ENCODE results near the gene AMZ2.

AMZ2 gene

DNA sequence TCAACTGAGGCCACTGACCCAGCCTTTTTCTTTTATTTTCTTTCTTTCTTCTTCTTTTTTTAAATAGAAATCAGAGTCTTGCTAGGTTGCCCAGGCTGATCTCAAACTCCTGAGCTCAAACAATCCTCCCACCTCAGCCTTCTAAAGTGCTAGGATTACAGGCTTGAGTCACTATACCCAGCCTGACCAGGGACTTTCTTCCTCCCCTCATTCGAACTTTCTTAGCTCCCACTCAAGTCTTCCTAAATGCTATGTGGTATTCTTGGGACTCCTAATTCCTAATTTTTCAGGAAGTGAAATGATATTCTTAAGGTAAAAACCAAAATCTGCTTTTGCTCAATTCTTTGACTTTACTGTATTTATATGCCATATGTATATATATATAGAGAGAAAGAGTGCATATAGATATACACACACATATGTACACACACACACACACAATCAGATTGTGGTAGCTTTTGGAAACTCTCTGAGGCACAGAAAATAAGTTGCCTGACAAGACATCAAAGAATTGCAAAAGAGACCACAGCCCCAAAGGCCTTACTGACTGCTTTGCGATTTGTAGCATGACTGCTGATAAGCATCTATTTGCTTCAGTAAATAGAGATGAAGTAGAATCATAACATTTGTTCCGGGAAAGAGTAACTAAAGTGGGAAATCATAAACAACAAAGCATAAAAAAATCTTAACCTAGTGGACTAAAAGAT lies 9.5 kb upstream of the AMZ2 start:
- no peak for DNase-seq (ENCODE audit: low spot score)
- TF ChIP-seq, protein P1, sequence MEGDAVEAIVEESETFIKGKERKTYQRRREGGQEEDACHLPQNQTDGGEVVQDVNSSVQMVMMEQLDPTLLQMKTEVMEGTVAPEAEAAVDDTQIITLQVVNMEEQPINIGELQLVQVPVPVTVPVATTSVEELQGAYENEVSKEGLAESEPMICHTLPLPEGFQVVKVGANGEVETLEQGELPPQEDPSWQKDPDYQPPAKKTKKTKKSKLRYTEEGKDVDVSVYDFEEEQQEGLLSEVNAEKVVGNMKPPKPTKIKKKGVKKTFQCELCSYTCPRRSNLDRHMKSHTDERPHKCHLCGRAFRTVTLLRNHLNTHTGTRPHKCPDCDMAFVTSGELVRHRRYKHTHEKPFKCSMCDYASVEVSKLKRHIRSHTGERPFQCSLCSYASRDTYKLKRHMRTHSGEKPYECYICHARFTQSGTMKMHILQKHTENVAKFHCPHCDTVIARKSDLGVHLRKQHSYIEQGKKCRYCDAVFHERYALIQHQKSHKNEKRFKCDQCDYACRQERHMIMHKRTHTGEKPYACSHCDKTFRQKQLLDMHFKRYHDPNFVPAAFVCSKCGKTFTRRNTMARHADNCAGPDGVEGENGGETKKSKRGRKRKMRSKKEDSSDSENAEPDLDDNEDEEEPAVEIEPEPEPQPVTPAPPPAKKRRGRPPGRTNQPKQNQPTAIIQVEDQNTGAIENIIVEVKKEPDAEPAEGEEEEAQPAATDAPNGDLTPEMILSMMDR (IDR thresholded peaks at IDR 0.05; ENCODE audit: extremely low read depth, missing control alignments): no peak

DNA sequence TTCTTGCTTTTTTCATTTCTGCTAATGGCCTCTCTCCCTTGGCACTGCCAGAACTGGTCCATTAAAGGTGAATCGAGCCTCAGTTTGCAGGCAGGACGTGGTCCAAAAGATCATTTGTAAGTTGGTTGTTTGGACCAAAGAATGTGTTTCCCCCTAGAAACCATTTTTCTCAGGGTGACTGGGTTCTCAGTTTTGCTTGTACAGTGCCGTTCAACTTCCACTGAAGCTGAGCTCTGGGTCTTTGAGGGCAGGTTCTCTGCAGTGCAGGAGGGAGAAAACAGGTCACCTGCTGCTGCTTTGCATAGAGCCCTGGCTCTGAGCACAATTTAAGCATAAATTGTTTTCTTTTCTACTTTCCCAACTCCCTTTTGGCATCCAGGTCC lies 9.0 kb upstream of the AMZ2 start:
- TF ChIP-seq, protein P1 (IDR thresholded peaks at IDR 0.05; ENCODE audit: extremely low read depth, missing control alignments): no peak
- no peak for DNase-seq (ENCODE audit: low spot score)

DNA sequence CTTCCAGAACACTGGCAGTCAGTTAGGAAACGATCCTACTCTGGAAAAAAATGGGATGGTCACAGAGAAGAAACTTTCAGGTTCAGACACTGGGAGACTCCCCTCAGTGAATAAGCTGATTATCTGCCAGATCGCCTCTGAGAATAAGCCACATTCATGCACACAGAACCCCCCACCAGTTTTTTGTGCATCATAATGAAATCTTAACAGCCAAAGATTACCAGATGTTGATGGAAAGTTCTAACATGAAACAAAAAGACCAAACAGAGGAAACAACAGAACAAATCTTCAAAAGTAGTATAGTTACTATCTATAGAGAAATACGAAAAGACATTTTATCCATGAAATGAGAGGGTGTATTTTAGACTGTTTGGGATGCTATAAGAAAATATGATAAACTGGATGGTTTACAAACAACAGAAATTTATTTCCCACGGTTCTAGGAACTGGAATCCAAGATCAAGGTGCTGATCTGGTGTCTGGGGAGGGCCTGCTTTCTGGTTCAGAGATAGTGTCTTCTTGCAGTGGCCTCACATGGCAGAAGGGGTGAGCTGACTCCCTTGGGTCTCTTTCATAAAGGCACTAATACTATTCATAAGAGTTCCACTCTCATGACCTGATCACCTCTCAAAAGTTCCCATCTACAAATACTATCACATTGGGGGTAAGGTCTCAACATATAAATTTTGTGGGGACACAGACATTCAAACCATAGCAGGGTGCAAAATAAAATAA lies 8.0 kb upstream of the AMZ2 start:
- TF ChIP-seq, protein P1 (IDR thresholded peaks at IDR 0.05; ENCODE audit: extremely low read depth, missing control alignments): no peak
- no peak for DNase-seq (ENCODE audit: low spot score)

DNA sequence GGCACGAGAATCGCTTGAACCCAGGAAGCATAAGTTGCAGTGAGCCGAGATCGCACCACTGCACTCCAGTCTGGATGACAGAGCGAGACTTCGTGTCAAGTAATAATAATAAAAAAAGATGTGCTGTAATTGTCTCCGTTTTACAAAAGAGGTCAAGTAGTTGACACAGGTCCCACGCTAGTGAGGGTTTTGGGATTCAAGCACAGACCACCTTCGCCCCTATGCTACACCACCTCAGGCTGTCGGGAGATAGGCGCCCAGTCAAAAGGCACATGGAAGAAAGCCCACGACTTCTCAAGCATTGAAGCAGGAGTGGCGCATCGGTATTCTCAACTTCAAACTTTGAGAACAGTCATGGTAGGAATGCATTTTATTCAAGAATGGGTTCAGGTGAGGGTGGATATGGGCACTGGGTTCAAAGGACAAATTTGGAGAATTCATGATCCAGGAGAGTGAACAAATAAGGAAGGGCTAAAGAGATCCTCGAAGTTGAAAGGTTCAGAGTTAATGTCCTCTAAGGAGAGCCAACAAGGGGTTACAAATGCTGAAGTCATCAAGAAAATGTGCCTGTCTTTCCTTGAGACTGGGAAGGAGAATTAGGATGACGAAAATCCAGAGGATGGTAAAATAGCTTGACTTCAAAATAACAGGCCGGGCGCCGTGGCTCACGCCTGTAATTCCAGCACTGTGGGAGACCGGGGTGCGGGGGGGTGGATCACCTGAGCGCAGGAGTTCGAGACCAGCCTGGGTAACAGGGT lies 1.4 kb upstream of the AMZ2 start:
- TF ChIP-seq, protein P1 (IDR thresholded peaks at IDR 0.05; ENCODE audit: extremely low read depth, missing control alignments): no peak
- DNase-seq (ENCODE audit: low spot score): no peak

DNA sequence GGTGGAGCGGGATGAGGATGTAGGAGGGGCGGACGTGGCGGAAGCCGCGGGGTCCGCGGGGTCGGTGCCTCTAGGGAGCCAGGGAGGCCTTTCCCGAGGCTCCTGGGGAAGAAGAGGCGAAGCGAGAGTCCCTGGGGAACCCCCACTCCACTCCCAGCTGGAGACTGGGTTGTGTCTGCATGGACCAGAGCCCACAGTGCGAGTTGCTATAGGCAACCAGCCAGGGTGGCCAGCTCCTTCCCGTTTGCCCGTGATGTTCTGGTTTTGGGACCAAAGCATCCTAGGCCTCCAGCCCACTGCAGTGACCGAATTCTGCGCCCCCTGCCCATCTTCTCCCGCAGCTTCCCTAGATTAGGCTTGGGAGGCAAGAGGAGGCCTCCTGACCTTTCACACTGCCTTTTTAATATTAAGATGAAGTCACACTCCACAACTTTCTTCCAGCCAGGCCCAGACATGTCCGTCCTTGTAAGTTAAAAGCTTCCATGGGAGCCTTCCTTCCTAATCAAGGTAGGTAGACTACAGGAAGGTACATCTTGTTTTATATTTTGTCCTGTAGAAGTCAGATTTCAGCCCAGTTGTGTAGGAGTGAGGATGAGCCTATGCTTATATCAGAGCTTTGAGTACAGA lies 469 bp downstream of the AMZ2 start:
- DNase-seq (ENCODE audit: low spot score): peak; percentile 32

DNA sequence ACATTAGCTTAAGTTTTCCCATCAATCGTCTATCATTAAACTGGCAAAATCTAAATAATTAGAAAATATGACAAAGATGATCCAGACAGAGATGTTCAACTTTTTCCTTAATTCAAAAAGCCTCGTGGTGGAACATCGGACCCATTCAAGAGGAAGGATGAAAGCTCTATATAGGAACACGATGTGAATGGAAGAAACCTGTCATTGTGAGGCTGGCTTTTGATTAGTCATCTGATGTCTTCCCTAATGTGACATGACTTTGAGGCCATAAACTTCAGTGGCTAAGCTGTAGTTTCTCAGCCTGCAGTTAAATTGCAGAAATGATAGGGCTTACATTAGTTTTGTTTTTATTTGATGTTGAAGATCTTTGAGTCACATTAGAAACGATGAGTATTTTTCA lies 1.0 kb downstream of the AMZ2 start:
- TF ChIP-seq, protein P1 (IDR thresholded peaks at IDR 0.05; ENCODE audit: extremely low read depth, missing control alignments): no peak
- DNase-seq (ENCODE audit: low spot score): no peak

More for the DNA sequence above, 469 bp downstream of the AMZ2 start:
- TF ChIP-seq, protein P1 (IDR thresholded peaks at IDR 0.05; ENCODE audit: extremely low read depth, missing control alignments): no peak

Measured in GM20000 (cell line).